Testis (tissue), 3 donors: ENCODE results near the gene FGF12. TPM values are rescaled to one million over a fixed set of nuclear protein-coding genes. Genes with fewer than 3 reads are reported as not detected.

ENCODE experiments used
- DNase-seq: peaks from one replicate; pipeline ENCODE4 v3.0.0-alpha.2; 2019
- H3K27ac ChIP-seq, 2 donors: fragments of 200-600 bp; sonication (generic); one replicate each; pipeline ENCODE4 v1.5.1; 2019
- H3K27me3 ChIP-seq: fragments of 200-600 bp; sonication (generic); one replicate; pipeline ENCODE4 v1.5.1; 2019
- H3K36me3 ChIP-seq: fragments of 200-600 bp; sonication (generic); one replicate; pipeline ENCODE4 v1.5.1; 2017; ENCODE audit warnings: low read depth; ENCODE audit errors: missing control alignments
- H3K4me1 ChIP-seq: fragments of 200-600 bp; sonication (generic); one replicate; pipeline ENCODE4 v1.5.1; 2019
- H3K4me3 ChIP-seq, 2 donors: fragments of 200-600 bp; sonication (generic); one replicate each; pipeline ENCODE4 v1.5.1; 2017 to 2019
- H3K9me3 ChIP-seq: fragments of 200-600 bp; sonication (generic); one replicate; pipeline ENCODE4 v1.5.1; 2017
- POLR2A ChIP-seq: fragments of 450-650 bp; IDR thresholded peaks from one replicate; pipeline ENCODE4 v1.6.1; 2017; ENCODE audit warnings: antibody characterized with exemption, mild to moderate bottlenecking, moderate library complexity
- WGBS, 2 donors: methylation state at CpG; one replicate each; pipeline ENCODE4 v1.1.5; 2018; 5-methylcytosine and 5-hydroxymethylcytosine counted together
- intact Hi-C: fragments of 100-400 bp; cut with DNase I; formaldehyde crosslinking; loops from one replicate; pipeline ENCODE4 v1.15.1; 2023; ENCODE audit warnings: low total_unique reads
- polyA plus RNA-seq: library from polyadenylated mRNA; stranded (reverse); fragments of 350-450 nt; fragmentation: Illumina TruSeq; extraction: RNeasy Lipid Tissue Mini Kit (QIAGEN cat#74804); gene quantifications from one replicate; pipeline ENCODE4 v1.2.3, GENCODE V29; 2014; ENCODE audit warnings: low read depth, low replicate concordance; ENCODE audit not compliant: insufficient read depth
- total RNA-seq, 2 donors: library from RNA; depleted of rRNA; stranded (reverse); fragments of >200 nt; gene quantifications; one replicate each; pipeline ENCODE4 v1.2.3, GENCODE V29; 2016
- TF ChIP-seq, protein P1 (sequence below), 3 experiments: fragments of 450-650 bp in 2 of 3; fragments of 200-600 bp in 1 of 3; sonication (generic) in 1 of 3; IDR thresholded peaks; one replicate each; pipeline ENCODE4 v1.5.1; 2016 to 2019; ENCODE audit warnings: antibody characterized with exemption in 3 of 3, mild to moderate bottlenecking in 2 of 3, moderate library complexity in 1 of 3

Gene FGF12
- total and polyA plus RNA-seq, 3 donors from 2014 or later: 2.3 to 3.3 (median 3.0) TPM

DNA sequence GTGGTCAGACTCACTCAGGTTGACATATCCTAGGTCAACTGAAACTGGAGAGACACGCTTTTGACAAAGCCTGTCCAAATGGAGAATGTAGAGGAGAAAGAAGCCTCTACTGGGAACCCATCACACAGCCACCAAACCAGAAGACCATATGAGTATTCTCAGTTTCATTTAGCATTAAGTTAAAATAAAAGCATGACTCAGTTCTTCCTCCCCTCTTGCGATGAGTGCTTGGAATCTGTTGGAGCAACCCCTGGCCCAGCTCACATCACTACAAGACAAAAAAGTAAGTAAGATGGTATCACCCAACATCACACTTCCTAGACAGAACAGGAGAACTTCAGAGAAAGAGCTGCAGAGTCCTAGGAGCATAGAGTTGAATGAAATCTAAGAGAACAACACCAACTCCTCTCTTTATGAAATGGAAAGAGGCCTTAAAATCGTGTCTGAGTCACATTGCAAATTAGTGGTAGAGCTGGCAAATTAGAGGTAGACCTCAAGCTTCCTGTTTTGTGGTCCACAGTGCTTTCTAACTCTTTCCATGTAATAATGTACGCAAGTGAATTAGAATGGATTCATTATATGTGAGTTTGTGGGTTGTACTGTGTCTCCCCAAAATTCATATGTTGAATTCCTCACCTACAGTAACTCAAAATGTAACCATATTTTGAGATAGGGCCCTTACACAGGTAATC is 51.2 kb downstream of the FGF12 start:
- Histone ChIP-seq H3K36me3 (no peaks in the 10 kb centered on the region), H3K4me3 (no peak overlapping the region), H3K27ac (no peak overlapping the region), H3K9me3 (no peaks in the 10 kb centered on the region), H3K27me3 (no peaks in the 10 kb centered on the region), H3K4me1 (no peaks in the 10 kb centered on the region)
- DNase-seq: no peak
- TF ChIP-seq POLR2A: no peak
- TF ChIP-seq, protein P1, sequence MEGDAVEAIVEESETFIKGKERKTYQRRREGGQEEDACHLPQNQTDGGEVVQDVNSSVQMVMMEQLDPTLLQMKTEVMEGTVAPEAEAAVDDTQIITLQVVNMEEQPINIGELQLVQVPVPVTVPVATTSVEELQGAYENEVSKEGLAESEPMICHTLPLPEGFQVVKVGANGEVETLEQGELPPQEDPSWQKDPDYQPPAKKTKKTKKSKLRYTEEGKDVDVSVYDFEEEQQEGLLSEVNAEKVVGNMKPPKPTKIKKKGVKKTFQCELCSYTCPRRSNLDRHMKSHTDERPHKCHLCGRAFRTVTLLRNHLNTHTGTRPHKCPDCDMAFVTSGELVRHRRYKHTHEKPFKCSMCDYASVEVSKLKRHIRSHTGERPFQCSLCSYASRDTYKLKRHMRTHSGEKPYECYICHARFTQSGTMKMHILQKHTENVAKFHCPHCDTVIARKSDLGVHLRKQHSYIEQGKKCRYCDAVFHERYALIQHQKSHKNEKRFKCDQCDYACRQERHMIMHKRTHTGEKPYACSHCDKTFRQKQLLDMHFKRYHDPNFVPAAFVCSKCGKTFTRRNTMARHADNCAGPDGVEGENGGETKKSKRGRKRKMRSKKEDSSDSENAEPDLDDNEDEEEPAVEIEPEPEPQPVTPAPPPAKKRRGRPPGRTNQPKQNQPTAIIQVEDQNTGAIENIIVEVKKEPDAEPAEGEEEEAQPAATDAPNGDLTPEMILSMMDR (IDR thresholded peaks at IDR 0.05): no peak
- WGBS, 2 donors: 77 to 89% methylated on average over 4 of the region's 4 CpGs
- intact Hi-C loops: no loop called here

DNA sequence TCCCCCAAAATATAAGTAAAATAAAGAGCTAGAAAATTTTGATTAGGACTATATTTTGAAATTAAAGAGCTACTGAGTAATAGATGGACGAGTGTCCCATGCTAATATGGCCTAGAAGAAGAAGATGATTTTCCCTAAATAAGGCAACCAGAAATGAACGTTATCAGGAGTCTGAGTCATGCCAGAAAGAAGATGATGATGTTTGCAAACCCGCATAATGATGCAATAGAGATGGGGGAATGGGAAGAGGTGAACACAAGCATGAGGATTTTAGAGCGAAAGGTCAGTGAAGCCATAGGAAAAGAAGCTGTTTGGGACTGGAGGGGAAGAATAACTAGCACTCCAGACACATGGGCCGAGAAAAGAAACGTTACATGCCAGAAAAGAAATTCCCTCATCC is 71.7 kb downstream of the FGF12 start:
- no peaks in the 10 kb centered on the region for H3K36me3 ChIP-seq
- H3K9me3 ChIP-seq: no peaks in the 10 kb centered on the region
- no peak for TF ChIP-seq POLR2A
- TF ChIP-seq, protein P1 (IDR thresholded peaks at IDR 0.05): no peak
- H3K27ac ChIP-seq: no peak overlapping the region
- no peaks in the 10 kb centered on the region for H3K4me1 ChIP-seq
- DNase-seq: no peak
- intact Hi-C loops: no loop called here
- H3K27me3 ChIP-seq: no peaks in the 10 kb centered on the region
- WGBS, 2 donors: 86 to 91% methylated on average over 6 of the region's 6 CpGs
- H3K4me3 ChIP-seq: no peak overlapping the region

DNA sequence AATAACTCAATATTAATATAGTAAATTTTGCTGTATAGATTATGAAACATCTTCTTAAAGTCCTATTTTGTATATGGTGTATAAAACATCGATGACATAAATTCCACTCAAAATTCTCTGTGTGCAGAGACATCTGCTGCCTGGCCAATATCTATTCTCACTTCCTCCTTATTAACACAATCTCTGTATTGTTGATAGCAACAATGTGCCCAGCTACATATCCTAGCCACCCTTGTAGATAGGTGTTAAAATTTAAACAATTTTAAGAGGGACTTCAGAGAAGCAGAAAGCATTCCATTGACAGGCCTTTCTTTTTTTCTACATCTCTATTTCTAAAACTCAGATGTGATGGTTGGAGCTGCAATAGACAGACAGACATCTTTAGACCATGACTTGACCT is 72.3 kb downstream of the FGF12 start:
- TF ChIP-seq, protein P1 (IDR thresholded peaks at IDR 0.05): no peak
- no peak for TF ChIP-seq POLR2A
- H3K4me3 ChIP-seq: no peak overlapping the region
- H3K9me3 ChIP-seq: no peaks in the 10 kb centered on the region
- H3K27ac ChIP-seq: no peak overlapping the region
- H3K27me3 ChIP-seq: no peaks in the 10 kb centered on the region
- DNase-seq: no peak
- WGBS, 2 donors: 93 to 97% methylated on average over 1 of the region's 1 CpG
- no peaks in the 10 kb centered on the region for H3K36me3 ChIP-seq
- intact Hi-C loops: no loop called here
- H3K4me1 ChIP-seq: no peaks in the 10 kb centered on the region

DNA sequence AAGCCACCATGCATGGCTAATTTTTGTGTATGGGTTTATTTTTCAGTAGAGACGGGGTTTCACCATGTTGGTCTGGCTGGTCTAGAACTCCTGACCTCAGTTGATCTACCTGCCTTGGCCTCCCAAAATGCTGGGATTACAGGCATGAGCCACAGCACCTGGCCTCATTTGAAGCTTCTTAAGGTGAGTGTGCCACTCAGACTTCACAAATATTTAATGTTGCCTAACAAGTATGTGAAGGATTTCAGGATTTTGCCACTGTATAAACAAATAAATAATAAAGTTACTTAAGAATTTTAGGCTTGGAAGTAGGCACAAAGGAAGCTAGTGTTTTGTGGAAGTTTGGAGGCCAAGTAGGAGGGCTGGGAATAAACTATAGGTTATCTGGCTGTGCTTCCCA is 73.5 kb downstream of the FGF12 start:
- H3K4me1 ChIP-seq: no peaks in the 10 kb centered on the region
- 87 to 88% methylated on average over 1 of the region's 1 CpG for WGBS, 2 donors
- TF ChIP-seq, protein P1 (IDR thresholded peaks at IDR 0.05): no peak
- TF ChIP-seq POLR2A: no peak
- H3K9me3 ChIP-seq: no peaks in the 10 kb centered on the region
- no peak overlapping the region for H3K27ac ChIP-seq
- H3K36me3 ChIP-seq: no peaks in the 10 kb centered on the region
- intact Hi-C loops: no loop called here
- DNase-seq: no peak
- no peaks in the 10 kb centered on the region for H3K27me3 ChIP-seq
- no peak overlapping the region for H3K4me3 ChIP-seq

DNA sequence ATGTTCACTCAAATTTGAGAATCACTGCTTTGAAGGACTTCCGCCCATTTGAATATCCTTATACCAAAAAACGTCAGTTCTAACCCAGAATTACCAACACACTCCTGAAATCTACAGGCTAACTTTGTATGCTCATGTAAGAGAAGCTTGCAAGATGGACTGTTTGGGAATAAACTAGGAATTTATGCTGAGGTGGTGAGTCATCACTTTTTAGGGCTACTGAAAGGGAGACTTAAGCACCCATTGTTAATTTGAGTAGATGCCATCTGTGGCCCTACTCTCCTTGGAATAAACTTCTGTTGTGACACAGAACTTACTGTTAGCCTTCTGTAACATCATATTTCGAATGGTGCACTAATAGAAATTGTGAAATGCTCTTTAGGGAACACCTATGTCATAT is 74.6 kb downstream of the FGF12 start:
- Histone ChIP-seq H3K4me1 (no peaks in the 10 kb centered on the region), H3K27me3 (no peaks in the 10 kb centered on the region), H3K27ac (no peak overlapping the region), H3K4me3 (no peak overlapping the region), H3K9me3 (no peaks in the 10 kb centered on the region), H3K36me3 (no peaks in the 10 kb centered on the region)
- intact Hi-C loops: no loop called here
- TF ChIP-seq, protein P1 (IDR thresholded peaks at IDR 0.05): no peak
- TF ChIP-seq POLR2A: no peak
- DNase-seq: no peak
- WGBS, 2 donors: 85% methylated on average over 3 of the region's 3 CpGs
